Tongue (tissue), 2 donors: Measurements from ENCODE around the gene PLCH1. TPM values are rescaled to one million over a fixed set of nuclear protein-coding genes. Genes with fewer than 3 reads are reported as not detected.
A peak's percentile ranks its signal among the peaks of the same experiment; 100 is the strongest.

Experiments
- DNase-seq: peaks from one replicate; pipeline ENCODE4 v3.0.0-alpha.2; 2015
- total RNA-seq: library from RNA; depleted of rRNA; stranded (reverse); fragments of >200 nt; gene quantifications from one replicate; pipeline ENCODE4 v1.2.3, GENCODE V29; 2014

The PLCH1 gene
- total RNA-seq, 1 donor from 2014 or later: 3.1 TPM

- peak; percentile 25 for DNase-seq
Observed at GRCh38 chr3:155745795-155746550, 1.1 kb upstream of the PLCH1 start.

DNA sequence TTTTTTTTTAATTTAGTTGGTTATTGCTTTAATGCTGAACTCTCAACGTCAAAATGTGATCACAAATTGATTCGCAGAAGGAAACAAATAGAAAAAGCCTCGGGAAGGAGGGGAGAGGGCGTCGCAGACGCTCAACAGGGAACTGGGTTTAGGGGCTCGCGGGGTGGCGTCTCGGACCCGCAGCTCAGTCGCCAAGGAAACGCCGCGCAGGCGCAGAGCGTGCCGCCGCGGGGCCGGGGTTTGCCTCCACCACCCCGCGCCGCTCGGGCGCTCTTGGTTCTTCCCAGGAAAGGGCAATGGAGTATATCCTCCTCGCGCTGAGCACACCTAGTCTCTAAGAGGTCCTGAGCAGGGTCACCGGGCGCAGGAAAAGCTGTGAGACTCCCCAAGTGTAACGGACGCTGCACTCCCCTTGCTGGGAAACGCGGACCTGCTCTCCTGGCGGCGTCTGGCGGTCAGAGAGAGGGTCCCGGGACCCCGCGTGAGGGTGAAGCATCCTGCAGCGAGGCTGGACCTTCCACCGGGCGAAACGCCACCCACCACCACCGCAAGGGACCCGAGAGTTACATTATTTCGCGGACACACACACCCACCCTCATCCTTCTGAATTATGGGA lies 753 bp downstream of the PLCH1 start:
- DNase-seq: peak; percentile 74

GRCh38 chr3:155743606-155744005 lies 1.3 kb downstream of the PLCH1 start:
- DNase-seq: no peak

DNA sequence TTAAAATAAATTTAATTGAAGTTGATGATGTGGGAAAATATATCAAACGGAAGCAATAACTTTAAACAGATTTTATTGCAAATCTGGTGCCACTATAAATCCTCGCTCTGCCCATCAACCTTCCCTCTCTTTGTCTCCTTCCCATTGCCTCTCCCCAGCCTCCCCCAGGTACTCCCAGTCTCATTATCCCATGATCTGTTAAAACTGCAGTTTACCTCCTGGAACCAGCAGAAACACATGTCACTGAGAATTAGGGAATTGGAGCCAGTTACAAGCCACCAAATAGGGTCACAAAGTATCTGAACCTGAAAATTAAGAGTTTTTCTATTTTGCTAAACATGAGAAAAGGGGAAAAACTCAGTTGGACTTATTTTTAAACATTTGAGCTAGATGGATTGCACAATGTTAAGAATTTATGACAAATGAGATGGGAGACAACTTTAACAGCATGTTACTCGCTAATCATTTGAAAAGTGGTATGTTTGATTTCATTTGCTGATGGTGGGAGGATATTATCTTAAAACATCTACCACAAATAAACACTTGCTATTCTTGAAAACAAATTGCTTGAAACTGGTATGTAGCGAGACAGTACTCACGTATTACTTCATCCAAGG lies 2.4 kb downstream of the PLCH1 start:
- DNase-seq: no peak

DNA sequence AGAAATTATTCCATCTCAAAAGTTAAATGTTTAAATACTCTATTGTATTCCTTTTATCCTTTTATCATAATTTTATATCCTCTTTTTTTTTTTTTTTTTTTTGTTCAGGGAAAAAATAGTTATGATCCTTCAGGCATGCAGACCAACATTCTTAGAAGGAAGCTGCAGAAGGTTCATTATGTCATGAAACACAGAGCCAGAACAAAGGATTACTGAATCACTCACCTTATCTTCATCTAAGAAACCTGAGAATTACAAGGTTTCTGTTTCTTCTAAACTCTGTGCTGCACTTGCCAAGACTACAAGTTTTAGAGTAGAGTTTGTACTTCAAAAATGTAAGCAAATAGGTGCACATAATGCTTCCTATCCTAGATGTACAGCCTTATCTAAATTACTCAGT lies 3.3 kb downstream of the PLCH1 start:
- no peak for DNase-seq

GRCh38 chr3:155741101-155741500 lies 3.8 kb downstream of the PLCH1 start:
- DNase-seq: peak; percentile 44

DNA sequence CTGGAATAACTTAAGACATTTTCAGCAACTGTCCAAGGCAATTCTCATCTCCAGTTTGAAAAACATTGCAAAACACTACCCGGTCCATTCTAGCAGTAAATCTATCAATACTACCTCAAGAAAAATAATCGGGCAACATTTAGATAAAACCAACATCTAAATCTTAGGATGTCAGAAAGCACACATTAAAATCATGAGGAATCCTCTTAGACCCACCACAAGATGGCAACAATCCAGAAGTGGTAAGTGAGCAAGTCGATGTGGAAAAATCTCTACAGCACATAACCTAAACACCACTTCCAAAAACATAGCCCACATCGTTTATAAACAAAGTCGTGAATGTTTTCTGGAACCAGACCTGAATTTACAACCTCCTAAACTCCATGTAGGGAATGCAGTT lies 5.7 kb downstream of the PLCH1 start:
- DNase-seq: peak; percentile 22

DNA sequence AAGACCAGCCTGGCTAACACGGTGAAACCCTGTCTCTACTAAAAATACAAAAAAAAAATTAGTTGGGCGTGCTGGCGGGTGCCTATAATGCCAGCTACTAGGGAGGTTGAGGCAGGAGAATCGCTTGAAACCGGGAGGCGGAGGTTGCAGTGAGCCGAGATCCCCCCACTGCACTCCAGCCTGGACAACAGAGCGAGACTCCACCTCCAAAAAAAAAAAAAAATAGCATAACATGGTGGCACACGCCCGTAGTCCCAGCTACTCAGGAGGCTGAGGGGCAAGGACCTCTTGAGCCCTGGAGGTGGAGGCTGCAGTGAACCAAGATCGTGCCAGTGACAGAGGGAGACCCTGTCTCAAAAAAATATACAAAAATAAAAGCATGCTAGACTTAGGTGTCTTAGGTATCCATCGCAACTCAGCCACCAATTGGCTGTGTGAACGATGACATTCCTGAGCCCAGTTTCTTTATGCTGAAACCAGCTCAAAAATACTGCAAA lies 6.2 kb downstream of the PLCH1 start:
- no peak for DNase-seq

- DNase-seq: no peak
Observed at GRCh38 chr3:155737844-155738460, 6.9 kb downstream of the PLCH1 start.

- DNase-seq: peak; percentile 45
Observed at GRCh38 chr3:155736381-155736780, 8.5 kb downstream of the PLCH1 start.

DNA sequence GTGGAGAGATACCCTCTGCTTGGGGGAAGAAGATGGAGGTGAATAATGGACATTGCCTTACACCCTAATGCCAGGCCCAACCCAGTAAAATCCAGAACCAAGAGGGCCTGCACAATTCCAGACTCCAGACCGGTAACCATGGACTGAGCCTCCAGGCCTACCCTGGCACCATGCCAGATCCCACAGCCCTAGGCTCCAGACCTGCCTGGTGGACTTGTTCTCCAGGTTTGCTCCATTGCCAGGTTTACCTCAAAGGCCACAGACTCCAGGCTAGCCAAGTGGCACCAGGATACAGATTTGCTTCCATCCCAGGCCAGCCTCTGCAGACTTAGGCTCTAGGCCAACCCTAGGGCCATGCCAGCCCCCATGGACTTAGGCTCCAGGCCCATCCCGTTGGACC lies 14.0 kb downstream of the PLCH1 start:
- DNase-seq: no peak

DNA sequence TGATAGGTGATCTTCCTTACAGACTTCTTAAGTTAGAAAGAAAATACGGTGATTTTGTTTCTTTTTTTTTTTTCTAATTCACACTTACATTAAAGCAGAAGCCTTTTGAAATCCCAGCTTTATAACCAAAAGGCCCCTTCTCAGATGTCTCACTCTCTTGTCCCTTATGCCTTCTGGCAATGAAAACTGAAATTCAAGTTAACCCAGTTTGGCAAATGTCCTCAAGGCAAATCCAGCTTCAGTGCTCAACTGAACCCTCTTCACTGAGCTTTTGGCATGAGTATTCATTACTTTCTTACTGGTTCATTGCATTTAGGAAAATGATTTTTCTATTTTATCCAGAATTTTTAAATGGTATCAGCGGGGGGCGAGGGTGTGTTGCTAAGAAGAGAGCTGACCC lies 17.0 kb downstream of the PLCH1 start:
- peak; percentile 43 for DNase-seq

DNA sequence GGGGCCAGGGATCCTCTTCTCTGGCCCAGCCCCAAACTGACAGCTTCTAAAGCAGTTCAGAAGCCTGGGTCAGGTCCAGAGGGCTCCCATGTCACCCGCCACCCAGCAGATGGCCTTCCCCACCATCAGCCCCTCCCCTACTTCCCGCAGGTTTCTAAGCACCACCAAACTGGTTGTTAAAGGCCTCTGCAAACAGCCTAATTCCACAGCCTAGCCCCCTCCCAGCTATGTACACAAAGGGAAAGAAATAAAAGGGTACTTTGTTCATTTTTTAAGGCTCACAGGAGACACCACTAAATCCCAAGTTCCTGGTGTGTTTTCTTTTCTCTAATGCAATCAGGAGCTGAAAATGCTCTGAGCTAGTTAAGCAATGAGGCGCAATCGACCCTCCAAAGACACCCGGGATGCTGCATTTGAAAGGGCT lies 30.6 kb downstream of the PLCH1 start:
- peak; percentile 14 for DNase-seq

DNA sequence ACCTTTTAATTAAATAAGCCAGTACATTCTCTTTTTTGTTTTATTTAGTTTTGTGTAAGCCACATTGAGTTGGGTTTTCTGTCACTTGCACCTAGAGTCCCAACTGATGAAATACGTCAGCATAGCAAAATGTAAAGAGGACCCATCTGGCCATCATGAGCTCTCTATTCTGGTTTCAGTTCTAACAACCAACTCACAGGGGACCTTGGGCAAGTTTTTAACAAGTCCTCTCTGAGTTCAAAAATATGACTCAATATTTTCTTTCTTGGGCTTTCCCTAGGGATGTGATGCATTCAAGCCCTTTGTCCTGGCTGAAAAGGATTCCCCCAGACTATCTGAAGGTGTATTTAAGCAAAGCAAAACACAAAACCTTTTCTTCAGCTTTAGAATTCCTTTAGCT lies 32.9 kb downstream of the PLCH1 start:
- no peak for DNase-seq

DNA sequence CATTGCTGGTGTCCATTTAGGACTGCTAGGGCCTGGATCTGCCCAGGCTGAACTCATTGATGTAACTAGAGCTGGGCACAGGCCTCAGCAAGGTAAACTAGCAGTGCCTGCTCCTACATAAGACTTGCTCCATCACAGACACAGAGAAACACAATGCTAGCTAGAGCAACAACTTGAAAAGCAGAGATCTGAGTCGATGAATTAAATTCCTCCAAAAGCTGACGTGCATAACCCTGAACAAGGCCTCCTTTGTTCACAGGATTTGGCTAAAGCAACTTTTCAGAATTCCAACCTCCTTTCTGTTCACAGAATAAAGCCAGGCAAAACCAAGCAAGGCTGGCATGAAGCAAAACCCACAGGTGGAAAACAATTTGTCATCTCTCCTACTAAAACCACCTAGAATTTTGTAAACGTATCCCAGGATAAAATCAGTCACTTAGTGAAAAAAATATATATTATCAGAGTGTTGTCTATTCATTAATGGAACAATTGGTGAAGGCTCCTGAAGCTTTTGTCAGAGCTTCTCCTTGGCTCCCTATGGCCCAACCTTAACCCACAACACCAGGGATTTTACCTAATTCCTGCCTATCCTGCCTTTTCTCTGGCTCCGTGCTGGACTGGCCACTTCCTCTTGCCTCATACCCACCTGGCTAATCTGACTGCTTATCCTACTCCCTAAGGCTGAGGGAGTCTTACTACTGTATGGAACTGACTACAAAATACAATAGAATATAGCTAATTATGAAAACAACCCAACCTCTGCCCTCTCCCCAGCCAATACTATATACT lies 39.9 kb downstream of the PLCH1 start:
- DNase-seq: peak; percentile 69

GRCh38 chr3:155704061-155704460 lies 40.8 kb downstream of the PLCH1 start:
- DNase-seq: no peak

- DNase-seq: no peak
Observed at GRCh38 chr3:155702745-155703591, 41.9 kb downstream of the PLCH1 start.

DNA sequence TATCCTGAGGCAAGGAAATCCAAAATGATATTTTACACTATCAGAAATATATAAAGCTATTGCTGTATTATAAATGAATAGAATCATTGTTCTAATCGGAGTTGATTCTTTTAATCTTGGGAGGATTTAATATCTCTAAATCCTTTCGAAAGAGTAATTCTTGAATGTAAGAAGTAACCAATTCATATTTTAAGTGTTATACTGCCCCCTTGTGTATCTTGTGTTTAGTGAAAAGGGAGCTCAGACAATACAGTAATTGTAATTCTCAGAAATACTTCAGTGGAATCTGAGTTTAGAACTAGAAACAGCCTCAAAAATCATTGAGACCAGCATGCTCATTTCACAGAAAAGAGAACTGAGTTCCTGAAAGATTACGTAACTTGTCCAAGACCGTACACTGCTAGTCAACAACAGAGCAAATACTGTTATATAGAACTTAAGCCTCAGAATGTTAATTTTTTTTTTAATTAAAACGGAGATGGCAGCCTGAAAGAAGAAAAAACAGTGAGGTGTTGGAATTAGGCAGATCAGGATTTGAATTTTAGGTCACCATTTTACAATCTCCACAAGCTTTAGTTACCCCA lies 42.9 kb downstream of the PLCH1 start:
- peak; percentile 85 for DNase-seq

GRCh38 chr3:155697542-155697941 lies 47.3 kb downstream of the PLCH1 start:
- DNase-seq: no peak

DNA sequence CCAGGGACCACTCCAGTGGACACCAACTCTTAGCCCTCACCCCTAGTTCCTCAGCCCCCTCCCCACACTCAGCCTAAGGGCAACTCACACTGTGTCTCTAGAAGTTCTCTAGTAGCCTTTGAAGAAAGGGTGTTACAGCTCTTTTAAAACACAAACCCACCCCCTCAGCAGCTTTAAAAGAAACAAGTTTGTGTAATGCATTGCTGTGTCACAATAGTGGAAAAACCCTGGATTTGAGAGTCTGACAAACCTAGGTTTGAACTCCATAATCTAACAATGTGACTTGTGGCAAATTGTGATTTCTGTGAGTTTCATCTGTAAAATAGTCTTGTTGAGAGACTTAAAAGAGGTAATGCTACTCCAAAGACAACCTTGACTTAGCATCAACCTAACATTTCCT lies 54.0 kb downstream of the PLCH1 start:
- no peak for DNase-seq

DNA sequence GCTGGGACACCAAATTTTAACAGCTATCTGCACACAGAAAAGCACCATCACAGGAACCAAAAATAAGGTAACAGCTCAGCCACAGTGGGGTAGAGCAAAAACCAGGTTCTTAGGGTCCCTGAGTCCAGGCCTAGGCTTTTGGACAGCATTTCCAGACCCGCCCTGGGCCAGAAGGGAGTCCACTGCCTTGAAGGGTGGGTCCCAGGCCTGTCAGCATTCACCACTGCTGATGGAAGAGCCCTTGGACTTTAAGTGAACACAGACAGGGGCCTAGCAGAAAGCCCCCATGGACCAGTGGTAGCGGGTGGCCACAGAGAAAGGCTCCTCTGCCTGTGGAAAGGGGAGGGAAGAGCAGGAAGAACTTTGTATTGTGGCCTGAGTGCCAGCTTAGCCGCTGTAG lies 56.4 kb downstream of the PLCH1 start:
- DNase-seq: no peak
